SJSA1 (cell line): ENCODE results near the gene SLC22A3. TPM values are rescaled to one million over a fixed set of nuclear protein-coding genes. Genes with fewer than 3 reads are reported as not detected.
"Not testable (repeated sequence)": the region's sequence is repeated elsewhere in the genome, so short reads cannot be mapped to it uniquely, and the experiment has no call there.

Source experiments
- DNase-seq, 2 experiments: peaks; one replicate each; pipeline ENCODE4 v3.0.0-alpha.2; 2015 to 2020; ENCODE audit warnings: low spot score in 2 of 2, low read depth in 1 of 2
- H3K27ac ChIP-seq: fragments of 250-450 bp; sonication (Bioruptor Pico); 2 replicates; pipeline ENCODE4 v1.5.1; 2020; ENCODE audit warnings: mild to moderate bottlenecking, moderate library complexity
- H3K27me3 ChIP-seq: fragments of 250-450 bp; sonication (Bioruptor Pico); replicated peaks from 2 replicates; pipeline ENCODE4 v1.5.1; 2020; ENCODE audit warnings: mild to moderate bottlenecking, moderate library complexity
- H3K36me3 ChIP-seq: fragments of 250-450 bp; sonication (Bioruptor Pico); 2 replicates; pipeline ENCODE4 v1.5.1; 2020; ENCODE audit warnings: mild to moderate bottlenecking
- H3K4me1 ChIP-seq: fragments of 250-450 bp; sonication (Bioruptor Pico); replicated peaks from 2 replicates; pipeline ENCODE4 v1.6.1; 2021; ENCODE audit warnings: mild to moderate bottlenecking
- H3K4me3 ChIP-seq: fragments of 250-450 bp; sonication (Bioruptor Pico); 2 replicates; pipeline ENCODE4 v1.5.1; 2020; ENCODE audit warnings: mild to moderate bottlenecking
- H3K9me3 ChIP-seq: fragments of 250-450 bp; sonication (Bioruptor Pico); replicated peaks from 2 replicates; pipeline ENCODE4 v1.5.1; 2020; ENCODE audit warnings: mild to moderate bottlenecking
- total RNA-seq: library from RNA; depleted of rRNA; stranded (reverse); fragments of >200 nt; shearing (Covaris generic); gene quantifications from 2 replicates; pipeline ENCODE4 v1.2.3, GENCODE V29; 2014

The SLC22A3 gene
- total RNA-seq, 1 experiment from 2014 or later = not detected

DNA sequence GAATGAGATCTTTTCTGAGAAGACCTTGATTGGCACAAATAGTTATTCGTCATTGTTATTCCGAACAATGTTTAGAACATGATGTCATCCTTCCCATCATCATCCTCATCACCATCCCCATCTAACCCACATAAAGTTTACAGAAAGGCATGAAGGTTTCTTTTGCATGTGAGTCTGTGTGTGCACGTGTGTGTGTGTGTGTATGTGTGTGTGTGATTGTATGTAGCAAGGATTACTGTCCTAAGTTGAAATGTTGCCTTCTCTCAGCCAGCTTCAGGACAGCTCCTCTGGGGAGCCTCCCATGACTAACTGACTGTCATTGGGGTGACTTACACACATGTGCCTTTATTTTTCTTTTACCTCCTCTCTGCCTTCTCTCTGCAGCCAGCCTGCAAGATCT, 113.5 kb downstream of the SLC22A3 start:
- Histone ChIP-seq H3K27me3 (no peaks in the 10 kb centered on the region), H3K27ac (peak overlapping the region; percentile 43; the same call in 1 of the 2 replicates), H3K4me1 (peaks cover 24% of the 10 kb centered on the region), H3K9me3 (no peaks in the 10 kb centered on the region), H3K4me3 (no peak overlapping the region), H3K36me3 (no peaks in the 10 kb centered on the region)
- DNase-seq = no peak

- peak overlapping the region; percentile 43 for H3K27ac ChIP-seq
Measured at GRCh38 chr6:160462116-160462515, 113.9 kb downstream of the SLC22A3 start.

GRCh38 chr6:160462551-160463109, 114.5 kb downstream of the SLC22A3 start:
- H3K4me3 ChIP-seq = no peak overlapping the region

More at GRCh38 chr6:160462116-160462515, 113.9 kb downstream of the SLC22A3 start:
- Histone ChIP-seq H3K4me1 (peaks cover 24% of the 10 kb centered on the region), H3K27me3 (no peaks in the 10 kb centered on the region), H3K36me3 (no peaks in the 10 kb centered on the region), H3K9me3 (no peaks in the 10 kb centered on the region), H3K4me3 (no peak overlapping the region)
- no peak for DNase-seq

GRCh38 chr6:160464744-160465143, 116.6 kb downstream of the SLC22A3 start:
- H3K4me1 ChIP-seq = peaks cover 24% of the 10 kb centered on the region
- no peaks in the 10 kb centered on the region for H3K9me3 ChIP-seq
- H3K27ac ChIP-seq = no peak overlapping the region
- H3K4me3 ChIP-seq = no peak overlapping the region
- no peaks in the 10 kb centered on the region for H3K27me3 ChIP-seq
- no peaks in the 10 kb centered on the region for H3K36me3 ChIP-seq
- DNase-seq = no peak

More at GRCh38 chr6:160462551-160463109, 114.5 kb downstream of the SLC22A3 start:
- peaks cover 24% of the 10 kb centered on the region for H3K4me1 ChIP-seq
- H3K27me3 ChIP-seq = no peaks in the 10 kb centered on the region
- peak overlapping the region; percentile 43 for H3K27ac ChIP-seq
- peak in 1 of 2 experiments; percentile 35 for DNase-seq
- no peaks in the 10 kb centered on the region for H3K9me3 ChIP-seq
- no peaks in the 10 kb centered on the region for H3K36me3 ChIP-seq

DNA sequence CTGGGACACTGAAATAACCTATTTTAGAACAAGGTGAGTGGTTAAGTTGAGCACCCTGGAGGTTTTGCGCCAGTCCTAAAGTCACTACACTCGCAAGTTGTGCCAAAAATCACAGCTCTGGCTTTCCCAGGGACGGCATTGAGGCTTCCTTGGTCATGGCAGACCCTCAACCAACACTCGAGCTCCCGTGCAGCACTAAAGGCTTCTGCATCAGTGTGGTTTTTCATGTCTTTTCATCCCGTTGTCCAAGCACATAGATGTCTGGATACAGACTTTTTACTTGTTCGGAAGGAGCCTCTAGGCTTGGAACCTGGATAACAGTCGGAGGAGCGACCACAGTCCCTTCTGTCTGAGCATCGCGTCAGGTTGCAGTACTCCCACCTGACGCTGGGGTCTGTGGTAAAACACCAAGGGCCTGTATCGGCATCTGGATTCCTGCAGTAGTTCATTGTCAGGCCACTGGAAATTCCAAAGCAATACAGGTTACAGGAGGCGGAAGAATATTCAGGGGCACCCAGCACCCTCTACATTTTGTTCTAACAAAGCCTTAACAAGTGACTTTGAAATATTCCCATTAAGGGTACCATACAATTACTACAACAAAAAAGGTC, 119.2 kb downstream of the SLC22A3 start:
- not testable (repeated sequence) for H3K27ac ChIP-seq, H3K27me3 ChIP-seq, DNase-seq, H3K36me3 ChIP-seq, H3K4me3 ChIP-seq, H3K9me3 ChIP-seq
- H3K4me1 ChIP-seq = peaks cover 14% of the 10 kb centered on the region

DNA sequence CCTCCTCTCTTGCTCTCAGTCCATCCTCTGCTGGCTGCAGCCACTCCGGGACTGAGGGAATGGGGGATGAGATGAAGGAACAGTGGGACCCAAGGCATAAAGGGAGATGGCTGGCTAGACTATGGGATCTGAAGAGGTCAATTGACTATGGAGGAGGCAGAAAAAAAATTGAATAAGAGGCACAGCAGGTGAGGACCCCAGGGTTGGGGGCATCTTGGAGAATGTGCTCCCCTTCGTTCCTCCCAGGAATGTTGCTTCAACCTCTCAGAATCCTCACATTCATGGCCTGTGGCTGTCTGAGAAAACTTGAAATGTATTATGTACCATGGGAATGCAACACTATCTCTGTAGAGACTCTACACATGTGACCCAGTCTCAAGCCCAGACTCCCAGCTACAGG, 121.0 kb downstream of the SLC22A3 start:
- Histone ChIP-seq H3K36me3 (no peaks in the 10 kb centered on the region), H3K9me3 (no peaks in the 10 kb centered on the region), H3K27ac (no peak overlapping the region), H3K27me3 (no peaks in the 10 kb centered on the region), H3K4me3 (no peak overlapping the region), H3K4me1 (no peaks in the 10 kb centered on the region)
- no peak for DNase-seq

- H3K27me3 ChIP-seq, DNase-seq, H3K9me3 ChIP-seq, H3K4me1 ChIP-seq, H3K36me3 ChIP-seq, H3K4me3 ChIP-seq, H3K27ac ChIP-seq: not testable (repeated sequence)
Measured at GRCh38 chr6:160476056-160476455, 127.9 kb downstream of the SLC22A3 start.

- H3K4me1 ChIP-seq, H3K36me3 ChIP-seq, H3K27me3 ChIP-seq, DNase-seq, H3K9me3 ChIP-seq, H3K4me3 ChIP-seq, H3K27ac ChIP-seq: not testable (repeated sequence)
Measured at GRCh38 chr6:160477072-160477471, 128.9 kb downstream of the SLC22A3 start.

- Histone ChIP-seq H3K36me3 (no peaks in the 10 kb centered on the region), H3K4me1 (no peaks in the 10 kb centered on the region), H3K4me3 (no peak overlapping the region), H3K27ac (no peak overlapping the region), H3K9me3 (no peaks in the 10 kb centered on the region), H3K27me3 (no peaks in the 10 kb centered on the region)
- DNase-seq = no peak
Measured at GRCh38 chr6:160477901-160478300, 129.7 kb downstream of the SLC22A3 start.

GRCh38 chr6:160487116-160487515, 138.9 kb downstream of the SLC22A3 start:
- H3K4me1 ChIP-seq = no peaks in the 10 kb centered on the region
- DNase-seq = no peak
- H3K27me3 ChIP-seq = no peaks in the 10 kb centered on the region
- no peaks in the 10 kb centered on the region for H3K9me3 ChIP-seq
- no peak overlapping the region for H3K27ac ChIP-seq
- H3K36me3 ChIP-seq = no peaks in the 10 kb centered on the region
- no peak overlapping the region for H3K4me3 ChIP-seq

- no peak for DNase-seq
- H3K27me3 ChIP-seq = no peaks in the 10 kb centered on the region
Measured at GRCh38 chr6:160489091-160489490, 140.9 kb downstream of the SLC22A3 start.

DNA sequence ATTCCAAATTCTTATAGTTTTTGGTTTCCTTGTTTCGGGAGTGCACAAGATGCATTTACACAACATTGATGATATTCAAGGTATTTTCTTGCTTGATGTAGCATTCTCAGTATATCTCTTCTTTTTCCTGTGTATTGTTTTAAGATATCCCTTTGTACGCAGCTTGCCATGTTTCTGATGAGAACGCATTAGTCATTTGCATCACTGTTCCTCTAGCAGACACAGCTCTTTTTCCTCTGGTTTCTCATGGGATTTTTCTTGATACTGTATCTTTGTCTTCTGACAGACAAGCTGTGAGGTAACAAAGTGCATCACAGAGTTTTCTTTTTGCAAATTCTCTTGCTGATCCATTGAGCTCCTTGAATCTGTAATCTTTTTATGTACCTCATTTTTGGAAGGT, 146.4 kb downstream of the SLC22A3 start:
- Histone ChIP-seq H3K4me1 (no peaks in the 10 kb centered on the region), H3K4me3 (no peak overlapping the region), H3K36me3 (no peaks in the 10 kb centered on the region), H3K9me3 (no peaks in the 10 kb centered on the region), H3K27ac (no peak overlapping the region), H3K27me3 (no peaks in the 10 kb centered on the region)
- no peak for DNase-seq

More at GRCh38 chr6:160489091-160489490, 140.9 kb downstream of the SLC22A3 start:
- no peak overlapping the region for H3K27ac ChIP-seq
- H3K9me3 ChIP-seq = no peaks in the 10 kb centered on the region
- H3K36me3 ChIP-seq = no peaks in the 10 kb centered on the region
- no peaks in the 10 kb centered on the region for H3K4me1 ChIP-seq
- H3K4me3 ChIP-seq = no peak overlapping the region

DNA sequence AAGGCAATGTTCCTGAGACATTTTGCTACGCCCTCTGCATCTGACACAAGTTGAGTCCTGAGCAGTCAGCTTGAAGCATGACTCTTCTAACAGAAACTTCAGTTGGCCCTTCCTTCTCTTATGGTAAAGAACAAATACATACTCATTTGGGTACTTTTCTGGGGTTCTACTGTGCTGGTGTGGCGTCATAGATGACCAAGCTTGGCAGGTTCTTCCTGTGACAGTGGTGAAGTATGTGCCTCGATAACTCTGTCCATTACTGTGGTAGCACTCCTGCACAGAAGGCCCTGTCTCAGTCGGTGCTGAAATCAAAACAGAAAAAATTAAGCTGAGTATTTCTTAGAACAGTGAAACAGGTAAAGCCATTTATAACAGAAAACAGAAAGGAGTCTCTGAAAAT, 152.5 kb downstream of the SLC22A3 start:
- no peaks in the 10 kb centered on the region for H3K9me3 ChIP-seq
- no peak overlapping the region for H3K27ac ChIP-seq
- H3K4me3 ChIP-seq = no peak overlapping the region
- H3K27me3 ChIP-seq = no peaks in the 10 kb centered on the region
- DNase-seq = no peak
- H3K36me3 ChIP-seq = no peaks in the 10 kb centered on the region
- H3K4me1 ChIP-seq = no peaks in the 10 kb centered on the region
